ENCODE data around the gene EXTL1.

The EXTL1 gene

GRCh38 chr1:26070963-26071342, 49.4 kb downstream of the EXTL1 start:
- DNase-seq (ENCODE audit: low read depth) = no peak

DNA sequence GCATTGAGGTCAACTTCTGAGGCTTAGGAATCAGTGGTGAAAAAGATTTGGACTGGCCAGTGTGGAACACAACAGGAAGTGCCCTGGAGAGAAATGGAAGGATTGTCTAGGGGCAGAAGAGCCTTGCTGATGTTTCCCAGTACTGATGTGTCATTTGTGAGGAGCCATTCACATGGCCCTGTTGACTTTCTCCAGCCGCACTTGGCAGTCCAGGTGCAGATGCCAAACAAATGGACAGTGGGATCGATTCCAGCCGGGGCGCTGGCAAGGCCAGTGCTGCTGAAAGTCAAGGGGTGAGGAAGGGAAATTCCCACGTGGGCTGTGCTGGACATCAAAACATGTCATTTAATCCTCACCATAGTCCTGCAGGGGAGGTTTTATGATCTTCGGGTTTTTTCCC, 50.7 kb downstream of the EXTL1 start:
- DNase-seq (ENCODE audit: low read depth) = no peak

- DNase-seq (ENCODE audit: low read depth) = no peak
Observed at GRCh38 chr1:26075421-26076144, 54.0 kb downstream of the EXTL1 start.

- DNase-seq (ENCODE audit: low read depth) = no peak
Observed at GRCh38 chr1:26077524-26077923, 55.9 kb downstream of the EXTL1 start.

GRCh38 chr1:26078286-26079177, 57.0 kb downstream of the EXTL1 start:
- DNase-seq (ENCODE audit: low read depth) = no peak

GRCh38 chr1:26079178-26079563, 57.6 kb downstream of the EXTL1 start:
- DNase-seq (ENCODE audit: low read depth) = no peak

GRCh38 chr1:26079960-26080814, 58.6 kb downstream of the EXTL1 start:
- no peak for DNase-seq (ENCODE audit: low read depth)

DNA sequence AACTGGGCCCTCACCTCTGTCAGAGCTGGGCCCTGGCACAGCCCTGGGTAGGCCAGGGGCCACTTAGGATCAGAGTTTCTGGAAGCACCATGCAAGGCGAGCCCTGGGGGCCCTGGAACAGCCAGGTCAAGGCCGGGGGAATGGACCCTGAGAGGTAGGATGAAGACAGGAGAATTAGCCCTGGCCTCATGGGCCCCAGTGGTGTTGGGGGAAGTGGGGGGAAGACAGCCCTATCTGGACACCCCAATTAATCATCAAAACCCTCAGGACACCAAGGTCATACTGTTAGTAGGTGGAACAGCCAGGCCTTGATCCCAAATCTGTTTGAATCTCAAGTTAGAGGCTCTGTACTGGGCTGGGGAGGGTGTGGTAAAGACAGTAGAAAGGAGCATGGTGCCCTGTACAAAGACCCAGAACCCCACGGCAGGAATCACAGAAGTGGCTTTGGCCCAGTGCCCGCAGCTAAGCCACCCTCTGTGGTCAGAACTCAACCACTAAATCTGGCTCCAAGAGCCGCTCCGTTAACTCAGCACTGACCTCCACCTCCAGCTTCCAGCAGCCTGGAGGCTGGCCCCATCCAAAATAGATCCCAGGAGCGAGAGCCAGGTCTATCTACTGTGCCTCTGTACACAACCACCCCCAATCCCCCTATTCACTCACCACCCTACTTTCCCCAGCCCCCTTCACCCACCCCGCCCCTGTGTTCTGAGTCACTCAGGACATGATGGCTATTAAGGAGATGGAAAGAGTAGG, 59.9 kb downstream of the EXTL1 start:
- no peak for DNase-seq (ENCODE audit: low read depth)

- DNase-seq (ENCODE audit: low read depth) = no peak
Observed at GRCh38 chr1:26082020-26082350, 60.4 kb downstream of the EXTL1 start.

- DNase-seq (ENCODE audit: low read depth) = peak; percentile 20
Observed at GRCh38 chr1:26083208-26083607, 61.6 kb downstream of the EXTL1 start.

DNA sequence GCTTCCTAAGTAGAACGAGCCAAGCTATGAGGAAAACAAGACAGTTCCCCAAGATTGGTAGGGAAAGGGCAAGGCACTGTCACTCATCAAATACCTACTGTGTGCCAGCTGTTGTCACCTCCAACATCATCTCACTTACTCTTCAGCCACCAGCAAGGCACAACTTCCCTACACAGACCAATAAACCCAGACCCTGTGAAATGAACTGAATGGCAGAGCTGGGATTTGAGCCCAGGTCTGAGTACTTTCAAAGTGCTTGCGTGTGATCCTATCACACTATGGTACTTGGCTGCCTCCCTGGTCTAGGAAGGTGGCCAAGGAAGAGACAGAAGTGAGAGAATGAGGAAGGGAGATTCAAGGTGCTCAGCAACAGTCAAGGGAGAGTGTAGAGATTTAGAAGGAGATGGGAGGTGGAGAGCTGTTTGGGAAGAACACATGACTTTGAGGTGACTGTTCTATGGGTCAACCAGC, 62.6 kb downstream of the EXTL1 start:
- no peak for DNase-seq (ENCODE audit: low read depth)

- DNase-seq (ENCODE audit: low read depth) = no peak
Observed at GRCh38 chr1:26084844-26085243, 63.3 kb downstream of the EXTL1 start.
